Islet of Langerhans (tissue), 1 donor: Measurements from ENCODE around the gene IFNA6.

Experiments
- FAIRE-seq: peaks from one replicate; lab custom pipeline; 2011; peaks lifted over from hg19 to GRCh38; lab: Jason Lieb, UNC

The IFNA6 gene

GRCh38 chr9:21326526-21327139 lies 24.1 kb downstream of the IFNA6 start:
- peak; percentile 88 for FAIRE-seq

- FAIRE-seq = no peak
Observed at GRCh38 chr9:21324047-21324446, 26.6 kb downstream of the IFNA6 start.

DNA sequence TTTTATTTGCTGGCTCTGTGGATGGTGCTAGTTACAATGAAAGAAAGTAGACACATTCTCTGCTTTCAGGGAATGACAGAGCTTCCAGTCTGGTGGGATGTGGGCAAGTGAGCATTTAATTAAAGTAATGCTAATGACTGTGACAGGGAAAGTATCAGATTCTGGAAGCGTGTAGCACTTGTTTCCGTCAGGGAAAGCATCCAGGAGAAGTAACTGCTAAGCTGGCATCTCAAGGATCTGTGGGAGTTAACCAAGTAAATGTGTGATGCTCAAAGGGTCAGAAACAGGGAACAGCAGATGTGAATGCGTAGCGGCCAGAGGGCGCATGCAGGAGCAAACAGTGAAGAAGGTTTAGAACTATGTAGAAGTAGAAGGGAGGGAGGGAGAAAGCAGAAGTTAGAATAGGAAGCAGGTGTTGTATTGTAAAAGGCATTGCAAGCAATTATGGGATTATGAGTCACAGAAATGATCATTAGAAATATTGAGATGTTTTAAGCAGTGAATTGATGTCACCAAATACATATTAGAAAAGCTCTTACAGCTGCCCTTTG lies 27.7 kb downstream of the IFNA6 start:
- FAIRE-seq = no peak

DNA sequence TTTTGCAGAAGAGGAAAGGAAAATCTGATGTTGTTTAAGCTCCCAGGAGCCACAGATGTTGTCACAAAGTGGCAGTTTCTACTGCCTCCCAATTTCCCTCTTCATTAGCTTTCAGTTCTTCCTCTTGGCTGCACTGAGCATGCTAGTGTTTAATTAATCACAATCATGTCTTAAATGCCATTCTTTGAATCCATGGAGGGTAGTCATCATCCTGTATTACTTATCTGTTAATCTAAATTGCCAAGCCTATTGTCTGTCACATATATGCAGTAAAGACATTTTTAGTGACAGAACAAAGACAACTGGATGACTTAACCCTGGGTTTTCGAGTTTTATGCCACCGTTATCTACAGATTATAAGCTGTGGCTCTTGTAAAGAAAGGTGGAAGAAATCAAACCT lies 30.2 kb downstream of the IFNA6 start:
- no peak for FAIRE-seq

DNA sequence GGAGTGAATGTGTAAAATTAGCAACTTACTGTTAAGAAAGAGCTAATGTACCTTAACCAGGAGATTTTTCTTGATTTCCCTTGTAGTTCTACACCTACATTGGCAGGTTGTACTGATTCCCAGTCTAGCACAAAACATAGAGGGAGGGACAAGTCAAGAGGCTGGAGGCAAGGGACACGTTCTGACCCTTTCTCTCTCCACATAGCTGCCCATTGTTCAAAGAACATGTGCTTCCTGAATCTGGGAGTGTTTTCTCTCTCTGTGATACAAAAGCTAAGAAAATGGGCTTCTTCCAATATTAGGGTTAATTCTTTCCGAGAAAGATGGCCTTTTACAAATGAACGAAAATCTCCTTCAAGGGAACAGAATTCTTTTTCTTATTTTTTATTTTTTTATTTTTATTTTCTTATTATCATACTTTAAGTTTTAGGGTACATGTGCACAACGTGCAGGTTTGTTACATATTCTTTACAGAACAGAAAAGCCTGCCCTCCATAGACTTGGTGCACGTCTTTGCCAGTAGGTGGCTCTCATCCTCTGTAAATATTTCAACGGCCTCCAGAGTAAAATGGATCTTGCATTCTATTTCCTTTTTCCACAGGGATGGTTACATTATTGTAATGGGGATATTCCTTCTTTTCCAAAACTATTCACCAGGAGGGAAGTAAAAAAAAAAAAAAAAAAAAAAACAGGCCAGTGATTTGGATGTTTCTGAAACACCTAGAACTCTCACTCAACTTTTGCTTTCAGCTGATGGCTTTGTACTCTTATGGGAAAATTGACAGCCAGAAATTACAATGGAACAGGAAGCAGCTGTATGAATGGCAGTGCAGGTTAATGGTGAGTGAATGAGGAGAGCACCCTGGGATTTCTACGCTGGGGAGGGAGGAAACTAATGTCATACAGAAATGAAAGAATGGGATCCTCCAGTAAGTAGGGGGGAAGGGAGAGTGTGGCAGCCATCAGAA lies 32.4 kb downstream of the IFNA6 start:
- FAIRE-seq = peak; percentile 56

- no peak for FAIRE-seq
Observed at GRCh38 chr9:21316860-21317259, 33.8 kb downstream of the IFNA6 start.

GRCh38 chr9:21316032-21316842 lies 34.5 kb downstream of the IFNA6 start:
- FAIRE-seq = no peak

- FAIRE-seq = no peak
Observed at GRCh38 chr9:21314152-21314551, 36.5 kb downstream of the IFNA6 start.

DNA sequence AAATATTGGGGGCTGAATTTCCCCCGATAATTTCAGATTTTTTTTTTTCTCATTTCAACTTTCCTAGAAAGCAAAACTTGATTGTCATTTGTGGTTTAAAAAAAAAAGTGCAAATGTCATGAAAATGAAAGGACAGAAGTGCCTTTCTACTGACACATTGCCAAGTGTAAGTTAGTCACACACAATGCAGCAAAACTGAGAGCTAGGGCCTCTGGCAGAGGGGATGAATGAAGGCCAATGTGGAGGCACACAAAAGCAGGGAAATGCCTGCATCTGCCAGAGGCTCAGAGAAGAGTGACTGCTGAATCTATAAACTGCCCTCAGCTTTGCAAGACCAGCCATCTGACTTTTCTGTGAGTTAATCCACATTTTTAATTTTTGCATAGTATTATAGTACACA lies 38.8 kb downstream of the IFNA6 start:
- FAIRE-seq = no peak

GRCh38 chr9:21305213-21305612 lies 45.5 kb downstream of the IFNA6 start, which contains the start of gene IFNA5:
Gene IFNA5, minus strand, starts transcription at chr9:21305313. Its CDS starts 57 bp downstream, at chr9:21305256.
- no peak for FAIRE-seq
